NT2/D1 (cell line): ENCODE results near the gene AGBL1.

Source experiments
- SUZ12 ChIP-seq: IDR thresholded peaks from 2 replicates; pipeline ENCODE4 v1.6.1; 2011; ENCODE audit not compliant: insufficient read length, insufficient read depth; ENCODE audit errors: extremely low read depth
- YY1 ChIP-seq: IDR thresholded peaks from 2 replicates; pipeline ENCODE4 v1.6.1; 2011; ENCODE audit not compliant: insufficient read length, insufficient read depth
- ZNF274 ChIP-seq: IDR thresholded peaks from 2 replicates; pipeline ENCODE4 v1.6.1; 2011; ENCODE audit warnings: mild to moderate bottlenecking, low read depth, low read length

- TF ChIP-seq ZNF274: no peak
- TF ChIP-seq YY1: no peak
- no peak for TF ChIP-seq SUZ12
Measured at GRCh38 chr15:86919581-86919980, 839.9 kb downstream of the AGBL1 start.
